Activated CD4-positive, alpha-beta T cell treated with anti-CD3 and anti-CD28 coated beads, Interleukin-2, amount 50 U/mL, for 16 hours (primary cell): Measurements from ENCODE around the gene GNAQ.

Experiments used
- DNase-seq: peaks from one replicate; pipeline ENCODE4 v3.0.0-alpha.2; 2020

GNAQ gene

DNA sequence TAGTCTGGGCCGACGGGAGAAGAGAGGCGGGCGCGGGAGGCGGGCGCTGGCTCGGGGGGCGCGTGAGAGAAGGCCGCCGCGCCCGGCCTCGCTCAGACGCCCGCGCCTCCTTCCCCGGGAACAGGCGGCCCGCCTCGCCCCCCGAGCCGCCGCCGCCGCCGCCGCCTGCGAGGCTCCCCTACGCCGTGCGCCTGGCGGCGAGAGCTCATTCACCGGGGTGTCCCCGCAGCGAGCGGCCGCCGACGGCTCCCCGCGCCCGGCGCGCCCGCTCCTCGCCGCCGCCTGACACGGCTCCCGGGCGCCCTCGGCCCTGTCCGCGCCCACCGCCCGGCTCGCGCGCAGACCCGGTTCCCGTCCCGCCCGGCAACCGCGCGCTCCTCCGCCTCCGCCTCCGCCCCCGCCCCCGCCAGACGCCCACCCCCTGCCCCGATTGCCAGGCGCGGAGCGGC lies at the start of gene GNAQ:
GNAQ (minus strand) TSS at position 368 of the 449 bp plus-strand sequence. CDS start 576 bp downstream, outside the sequence.
- DNase-seq, result no peak

- peak; percentile 40 for DNase-seq
These were observed 43.0 kb upstream of the GNAQ start for GRCh38 chr9:78074385-78075291.

DNA sequence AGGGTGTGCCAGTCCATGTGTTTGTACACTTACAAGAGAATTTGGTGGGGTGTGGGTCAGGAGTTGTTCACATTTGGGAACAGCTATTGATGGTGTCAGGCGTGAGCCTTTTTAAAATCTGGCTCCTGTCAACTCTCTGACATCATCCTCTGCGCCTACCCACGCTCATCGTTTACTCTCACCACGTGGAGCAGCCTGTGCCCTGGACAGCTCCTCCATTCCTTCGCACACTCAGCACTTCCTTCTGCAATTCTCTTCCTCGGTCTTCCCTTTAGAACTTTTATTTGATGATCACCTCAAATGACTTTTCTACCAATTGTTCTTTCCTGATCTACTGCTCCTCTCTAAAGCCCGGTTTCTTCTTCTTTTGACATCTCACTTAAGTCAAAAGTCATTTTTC lies 42.1 kb upstream of the GNAQ start:
- no peak for DNase-seq

GRCh38 chr9:78072586-78073199 lies 41.1 kb upstream of the GNAQ start:
- DNase-seq, result peak; percentile 52

DNA sequence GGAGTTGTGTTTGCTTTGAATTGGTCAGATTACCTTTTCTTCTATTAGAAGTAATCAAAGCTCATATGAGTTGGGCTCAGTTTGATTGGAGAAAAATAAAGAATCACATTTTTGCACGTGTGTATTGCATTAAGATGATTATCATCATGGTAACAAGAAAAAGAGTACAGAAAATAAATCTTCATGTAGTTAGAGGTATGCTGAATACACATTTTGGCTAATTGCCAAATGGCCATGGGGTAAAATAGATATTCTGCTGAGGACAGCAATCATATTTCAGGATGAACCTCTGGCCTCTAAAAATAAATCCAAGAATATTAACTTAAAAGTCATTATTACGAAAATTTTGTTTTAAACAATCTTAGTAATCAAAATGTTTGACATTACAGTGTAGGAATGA lies 38.9 kb upstream of the GNAQ start:
- DNase-seq, result no peak

GRCh38 chr9:78064075-78064474 lies 32.5 kb upstream of the GNAQ start:
- no peak for DNase-seq

DNA sequence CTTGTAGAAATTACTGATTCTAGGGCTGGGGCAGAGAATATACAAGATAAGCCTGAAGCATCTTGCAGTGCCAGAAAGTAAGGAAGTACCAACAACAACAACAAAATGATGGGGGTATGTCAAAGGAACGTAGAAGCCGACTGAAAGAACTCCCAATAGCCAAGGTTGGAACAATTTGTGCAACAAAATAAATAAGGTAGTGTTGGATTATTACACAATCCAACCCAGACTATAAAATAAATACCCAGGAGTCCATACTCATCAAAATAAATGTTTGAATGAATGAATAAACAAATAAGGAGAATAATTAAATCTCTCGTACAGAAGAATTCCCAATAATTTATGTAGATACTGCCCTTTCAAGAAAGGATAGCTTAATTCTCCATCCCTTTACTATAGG lies 31.1 kb upstream of the GNAQ start:
- DNase-seq, result no peak

DNA sequence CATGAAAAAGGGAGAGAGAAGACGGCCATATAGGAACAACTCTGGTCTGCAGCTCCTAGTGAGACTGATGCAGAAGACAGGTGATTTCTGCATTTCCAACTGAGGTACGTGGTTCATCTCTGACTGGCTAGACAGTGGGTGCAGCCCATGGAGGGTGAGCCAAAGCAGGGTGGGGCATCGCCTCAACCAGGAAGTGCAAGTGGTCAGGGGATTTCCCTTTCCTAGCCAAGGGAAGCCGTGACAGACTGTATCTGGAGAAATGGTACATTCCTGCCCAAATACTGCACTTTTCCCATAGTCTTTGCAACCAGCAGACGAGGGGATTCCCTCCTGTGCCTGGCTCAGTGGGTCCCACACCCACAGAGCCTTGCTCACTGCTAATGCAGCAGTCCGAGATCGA lies 22.6 kb upstream of the GNAQ start:
- peak; percentile 33 for DNase-seq

DNA sequence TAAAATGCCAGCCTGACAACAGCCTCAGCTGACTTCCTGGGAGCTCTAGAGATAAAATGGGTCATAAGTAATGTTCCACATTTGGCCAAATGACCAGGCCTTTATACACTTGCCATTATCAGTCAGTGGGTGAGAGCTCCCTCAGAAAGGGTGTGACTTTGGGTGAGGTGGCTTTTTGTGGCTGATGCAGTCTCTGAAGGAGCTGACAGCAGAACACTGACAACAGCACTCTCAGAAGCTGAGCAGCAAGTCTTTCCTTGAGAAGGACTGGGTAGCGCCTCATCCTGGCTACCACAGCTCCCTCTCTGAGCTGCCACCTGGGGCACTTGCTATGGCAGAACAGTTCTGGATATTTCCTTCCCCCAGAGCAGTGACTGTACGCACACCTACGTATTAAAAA lies 22.0 kb upstream of the GNAQ start:
- no peak for DNase-seq

DNA sequence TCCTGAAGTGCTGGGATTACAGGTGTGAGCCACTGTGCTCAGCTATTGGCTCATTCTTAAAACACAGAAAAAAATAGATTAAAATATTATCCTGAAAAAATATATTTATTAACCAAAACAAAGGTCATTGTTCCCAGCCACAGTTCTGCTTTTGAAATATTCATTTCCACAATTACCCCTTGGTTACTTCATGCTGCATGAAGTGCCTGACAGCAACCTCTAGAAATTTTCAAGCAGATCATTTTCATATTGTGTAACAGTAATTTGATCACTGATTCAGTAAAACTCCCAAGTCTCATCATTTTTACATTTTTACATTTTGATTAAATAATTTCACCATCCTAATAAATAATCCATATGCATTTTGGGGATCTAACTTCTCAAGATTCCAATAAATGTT lies 18.8 kb upstream of the GNAQ start:
- DNase-seq, result no peak

GRCh38 chr9:78049484-78049883 lies 17.9 kb upstream of the GNAQ start:
- DNase-seq, result no peak

DNA sequence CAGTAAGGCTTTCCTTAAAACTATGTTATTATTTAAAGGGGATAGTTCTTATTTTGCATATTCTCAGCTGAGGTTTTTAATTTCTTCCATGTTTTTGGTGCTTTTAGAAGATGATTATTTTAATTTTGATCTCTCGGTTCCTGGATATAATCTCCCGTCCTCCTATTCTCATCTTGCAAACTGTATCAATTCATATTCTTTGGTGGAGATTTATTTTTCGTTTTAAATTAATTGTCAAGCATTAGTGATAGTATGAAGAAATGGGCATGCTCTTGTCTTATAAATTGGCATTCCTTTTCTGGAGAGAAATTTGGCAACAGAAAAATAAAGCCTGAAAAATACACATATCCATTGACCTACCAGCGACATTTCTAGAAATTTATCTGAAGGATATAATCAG lies 15.5 kb upstream of the GNAQ start:
- no peak for DNase-seq

DNA sequence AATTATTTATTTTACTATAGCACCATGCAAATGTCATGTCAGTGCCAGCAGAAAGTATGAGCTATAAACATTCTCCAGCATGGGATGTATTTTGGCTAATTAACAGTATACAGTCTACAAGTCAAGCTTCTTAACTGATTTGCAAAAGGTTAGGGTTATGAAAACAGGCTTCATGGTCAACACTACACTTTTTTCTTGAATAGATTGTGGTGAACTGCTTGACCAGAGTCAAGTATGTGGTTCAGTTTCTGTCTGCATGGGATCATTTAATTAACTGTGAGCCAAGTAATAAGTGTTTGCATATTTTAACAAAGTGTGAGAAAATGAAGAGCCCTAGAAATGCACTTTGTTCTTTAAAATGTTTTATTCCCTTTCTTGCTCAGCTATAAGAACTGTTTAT lies 14.5 kb upstream of the GNAQ start:
- DNase-seq, result no peak

DNA sequence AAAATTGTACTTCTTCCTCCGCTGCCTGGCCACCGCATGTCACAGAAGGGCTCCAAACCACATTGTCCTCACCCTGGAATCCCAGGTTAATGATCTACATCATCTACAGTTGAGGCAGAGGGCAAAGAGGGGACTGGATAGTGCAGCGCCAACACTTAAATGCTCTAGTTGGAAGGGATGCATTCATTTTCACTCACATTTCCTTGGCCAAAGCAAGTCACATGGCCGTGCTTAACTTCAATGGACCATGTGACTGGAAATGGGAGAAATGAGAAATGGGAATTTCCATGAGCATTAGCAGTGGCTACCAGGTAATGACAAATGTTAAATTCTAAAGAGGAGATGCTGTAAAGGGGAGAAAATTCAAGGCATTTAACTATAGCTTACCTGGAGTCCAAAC lies 13.3 kb upstream of the GNAQ start:
- no peak for DNase-seq

GRCh38 chr9:78044189-78044588 lies 12.6 kb upstream of the GNAQ start:
- no peak for DNase-seq

GRCh38 chr9:78041971-78042370 lies 10.4 kb upstream of the GNAQ start:
- no peak for DNase-seq

- no peak for DNase-seq
These were observed 9.1 kb upstream of the GNAQ start for GRCh38 chr9:78040726-78041125.

DNA sequence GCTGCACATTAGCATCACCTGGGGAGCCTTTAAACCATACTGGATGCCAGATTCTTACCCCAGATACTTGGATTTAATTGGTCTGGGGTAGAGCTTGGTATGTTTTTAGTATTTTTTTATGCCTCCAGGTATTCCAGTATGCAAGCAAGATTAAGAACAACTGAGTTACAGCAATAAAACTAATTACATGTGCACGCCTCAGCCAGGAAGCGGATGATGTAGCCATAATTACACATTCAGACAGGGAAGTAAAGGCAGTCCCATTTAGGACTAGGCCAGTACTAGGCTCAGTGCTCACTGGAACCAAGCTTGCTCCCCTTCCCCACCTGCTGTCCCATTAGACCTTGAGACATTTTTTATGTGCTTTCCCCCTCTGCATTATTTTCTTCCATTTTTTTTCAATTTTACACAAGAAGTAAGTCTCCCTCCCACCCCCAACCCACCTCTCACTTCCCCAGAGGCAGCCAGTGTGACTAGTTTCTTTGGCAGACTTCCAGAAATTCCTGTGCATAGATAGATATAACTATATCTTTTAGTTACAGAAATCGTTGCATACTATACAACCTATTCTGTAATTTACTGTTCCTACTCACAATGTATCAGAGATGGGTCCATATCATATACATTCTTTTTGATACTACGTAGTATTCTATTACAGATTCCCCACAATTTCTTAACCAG lies 7.1 kb upstream of the GNAQ start:
- DNase-seq, result no peak

DNA sequence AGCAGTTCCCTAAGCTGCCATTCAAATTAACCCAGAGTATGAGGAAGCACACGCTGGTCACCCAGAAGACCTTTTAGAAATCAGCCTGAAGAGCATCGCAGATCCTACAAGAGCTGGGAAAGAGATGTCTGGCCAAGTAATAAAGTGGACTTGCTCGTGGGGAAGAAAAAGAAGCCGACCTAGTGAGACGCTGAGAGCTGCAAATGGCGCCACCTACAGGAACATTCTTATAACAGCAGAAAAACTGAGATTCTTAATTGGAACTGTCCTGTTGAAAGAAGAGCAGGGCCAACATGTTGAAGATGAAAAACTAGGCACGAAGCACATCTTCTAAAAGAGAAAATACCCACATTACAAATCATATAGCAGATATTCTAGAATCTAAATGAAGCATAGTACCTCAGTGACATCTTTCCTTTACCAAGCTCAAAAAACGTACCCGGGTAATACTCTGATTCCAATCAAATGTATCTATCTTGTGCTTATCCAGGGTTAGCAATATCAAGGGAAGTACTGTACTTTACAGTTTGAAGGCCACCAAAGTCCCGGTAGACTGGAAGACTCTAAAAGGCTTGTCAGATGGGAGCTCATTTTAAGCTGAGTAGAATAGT lies 3.9 kb upstream of the GNAQ start:
- DNase-seq, result peak; percentile 75

DNA sequence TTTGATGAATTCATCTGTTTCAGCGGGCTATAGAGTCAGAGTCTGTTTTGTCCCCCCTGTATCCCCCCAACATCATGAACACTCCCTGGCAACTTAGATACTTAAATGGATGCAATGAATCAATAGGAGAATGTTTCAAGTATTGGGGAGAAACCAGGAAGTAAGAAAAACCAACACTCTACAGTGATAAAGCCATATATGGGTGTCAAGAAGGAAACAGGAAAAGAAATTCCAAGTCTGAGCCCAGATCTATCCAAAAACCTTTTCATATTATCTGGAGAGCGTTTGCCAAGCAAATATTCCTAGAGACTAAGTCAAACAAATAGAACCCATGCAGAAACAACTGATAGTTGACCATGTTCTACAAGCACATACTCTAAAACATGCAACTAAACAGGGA lies 2.3 kb upstream of the GNAQ start:
- DNase-seq, result no peak

GRCh38 chr9:78032730-78033457 lies 1.3 kb upstream of the GNAQ start:
- DNase-seq, result no peak

GRCh38 chr9:78031893-78032729 lies 500 bp upstream of the GNAQ start:
- peak; percentile 90 for DNase-seq
